Activated naive CD4-positive, alpha-beta T cell (primary cell): ENCODE data around the gene CAGE1.
A peak's percentile ranks its signal among the peaks of the same experiment; 100 is the strongest.

Experiments
- DNase-seq, 4 experiments: peaks; one replicate each; lab custom pipeline; 2025; lab: John Stamatoyannopoulos, UW

Gene CAGE1

DNA sequence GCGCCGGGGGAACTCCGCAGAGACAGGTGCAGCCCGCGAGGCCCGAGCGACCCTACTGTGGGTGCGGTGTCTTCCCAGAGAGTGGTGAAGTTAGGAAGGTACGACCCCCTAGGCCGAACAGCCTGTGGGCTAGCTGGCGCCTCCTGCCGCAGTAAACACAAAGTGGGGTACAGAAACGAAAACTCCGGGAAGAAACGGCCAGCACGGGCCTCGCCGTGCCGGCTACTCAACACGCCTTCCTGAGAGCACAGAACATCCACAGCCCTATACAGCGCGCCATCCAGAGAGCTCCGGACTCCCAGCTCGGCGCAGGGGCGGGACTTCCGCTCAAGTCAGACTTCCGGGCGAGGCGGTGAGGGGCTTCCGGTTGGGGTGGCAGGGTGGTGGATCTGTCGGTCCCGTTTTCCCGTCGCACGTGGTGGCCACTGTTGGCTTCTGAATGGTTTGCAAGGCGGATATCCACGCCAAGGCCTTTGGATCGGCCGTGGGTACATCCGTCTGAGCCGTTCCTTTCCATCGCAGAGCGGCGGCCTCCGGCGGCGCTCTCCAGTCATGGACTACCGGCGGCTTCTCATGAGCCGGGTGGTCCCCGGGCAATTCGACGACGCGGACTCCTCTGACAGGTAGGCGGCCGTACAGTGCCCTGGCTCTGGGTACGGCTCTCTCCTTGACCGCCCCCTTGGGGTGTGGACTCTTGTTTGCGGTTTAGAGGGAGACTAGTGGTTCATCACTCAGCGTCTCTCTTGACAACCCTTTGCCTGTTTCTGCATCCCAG lies at the start of gene CAGE1, which contains the start of gene RIOK1:
TSS of gene CAGE1 (minus strand) at position 292 of the 775 bp plus-strand sequence. CDS start 2,569 bp downstream, outside the sequence.
TSS of gene RIOK1 (plus strand) at position 358 of the 775 bp plus-strand sequence. CDS start at position 553, 195 bp downstream.
- peak; percentile 81 to 90 (median 84) for DNase-seq

DNA sequence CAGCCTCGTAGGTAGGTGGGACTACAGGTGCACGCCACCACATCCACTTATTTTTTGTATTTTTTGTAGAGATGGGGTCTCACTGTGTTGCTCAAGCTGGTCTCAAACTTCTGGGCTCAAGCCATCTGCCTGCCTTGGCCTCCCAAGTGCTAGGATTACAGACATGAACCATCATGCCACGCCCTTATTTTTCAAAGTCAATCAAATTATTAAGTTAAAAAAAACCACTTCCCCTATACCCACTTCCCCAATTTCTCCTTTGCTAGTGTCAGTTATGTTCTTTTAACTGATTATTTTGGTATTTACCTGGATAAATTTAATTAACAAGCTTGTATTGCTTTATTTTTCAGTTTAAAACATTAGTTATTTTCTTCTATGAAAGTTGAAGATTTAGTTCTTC lies 49.7 kb upstream of the CAGE1 start:
- no peak for DNase-seq

DNA sequence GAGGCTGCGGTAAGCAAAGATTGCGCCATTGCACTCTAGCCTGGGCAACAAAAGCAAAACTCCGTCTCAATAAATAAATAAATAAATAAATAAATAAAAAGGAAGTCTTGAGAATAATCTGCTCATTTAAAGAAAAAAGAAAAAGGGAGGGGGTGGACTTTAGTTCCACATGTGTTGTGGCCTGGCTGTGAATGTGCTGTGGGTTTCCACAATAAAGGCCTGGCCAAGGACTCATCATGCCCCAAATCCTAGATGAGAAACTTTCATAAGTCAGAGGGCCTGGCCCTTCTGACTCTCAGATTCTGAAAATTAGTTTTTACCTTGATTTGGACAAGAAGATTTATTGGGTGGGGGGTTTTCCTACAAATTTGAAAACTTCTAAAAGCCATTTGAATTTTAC lies 48.5 kb upstream of the CAGE1 start:
- DNase-seq: no peak

- no peak for DNase-seq
Observed at GRCh38 chr6:7434672-7435071, 45.1 kb upstream of the CAGE1 start.

DNA sequence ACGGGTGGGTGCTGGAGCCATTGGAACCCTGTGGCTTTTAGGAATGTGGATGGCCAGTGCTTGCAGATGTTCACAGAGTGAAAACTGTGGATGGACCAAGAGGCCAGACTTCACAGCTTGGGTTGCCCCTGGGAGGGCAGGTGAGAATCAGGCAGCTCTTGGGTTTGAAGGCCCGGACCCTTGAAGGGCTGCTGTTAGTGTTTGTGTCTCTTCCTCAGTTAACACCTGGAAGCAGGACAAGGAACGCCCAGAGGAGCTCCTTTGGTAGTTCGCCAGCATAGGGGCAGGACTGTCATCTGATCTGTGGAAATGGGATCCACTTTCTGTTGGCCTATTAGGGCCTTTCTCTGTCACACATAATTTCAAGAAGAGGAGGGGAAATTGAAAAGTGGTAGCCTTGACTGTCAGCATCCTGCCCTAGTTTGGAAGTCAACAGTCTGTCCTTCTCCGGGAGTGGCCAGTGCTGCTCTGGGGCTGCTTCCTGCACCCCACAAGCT lies 43.6 kb upstream of the CAGE1 start:
- DNase-seq: no peak

GRCh38 chr6:7432391-7433120 lies 43.0 kb upstream of the CAGE1 start:
- no peak for DNase-seq

GRCh38 chr6:7431674-7432390 lies 42.3 kb upstream of the CAGE1 start:
- DNase-seq: no peak

DNA sequence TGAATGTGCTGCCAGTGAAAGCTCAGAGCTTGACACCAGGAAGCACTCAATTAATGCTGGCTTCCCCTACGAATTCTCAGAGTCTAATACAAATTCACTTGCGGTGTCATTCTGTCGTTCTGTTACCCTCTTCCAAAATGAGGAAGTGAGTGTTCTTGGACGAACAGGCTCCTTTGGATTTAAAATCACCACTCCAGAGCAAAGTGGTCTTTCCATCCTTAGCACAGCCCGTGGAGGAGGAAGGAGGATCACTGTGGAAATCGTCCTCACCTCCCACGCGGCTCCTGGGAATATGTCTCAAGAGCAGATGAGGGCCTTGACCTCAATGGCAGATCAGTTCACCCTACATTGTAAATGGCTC lies 41.8 kb upstream of the CAGE1 start:
- DNase-seq: no peak

DNA sequence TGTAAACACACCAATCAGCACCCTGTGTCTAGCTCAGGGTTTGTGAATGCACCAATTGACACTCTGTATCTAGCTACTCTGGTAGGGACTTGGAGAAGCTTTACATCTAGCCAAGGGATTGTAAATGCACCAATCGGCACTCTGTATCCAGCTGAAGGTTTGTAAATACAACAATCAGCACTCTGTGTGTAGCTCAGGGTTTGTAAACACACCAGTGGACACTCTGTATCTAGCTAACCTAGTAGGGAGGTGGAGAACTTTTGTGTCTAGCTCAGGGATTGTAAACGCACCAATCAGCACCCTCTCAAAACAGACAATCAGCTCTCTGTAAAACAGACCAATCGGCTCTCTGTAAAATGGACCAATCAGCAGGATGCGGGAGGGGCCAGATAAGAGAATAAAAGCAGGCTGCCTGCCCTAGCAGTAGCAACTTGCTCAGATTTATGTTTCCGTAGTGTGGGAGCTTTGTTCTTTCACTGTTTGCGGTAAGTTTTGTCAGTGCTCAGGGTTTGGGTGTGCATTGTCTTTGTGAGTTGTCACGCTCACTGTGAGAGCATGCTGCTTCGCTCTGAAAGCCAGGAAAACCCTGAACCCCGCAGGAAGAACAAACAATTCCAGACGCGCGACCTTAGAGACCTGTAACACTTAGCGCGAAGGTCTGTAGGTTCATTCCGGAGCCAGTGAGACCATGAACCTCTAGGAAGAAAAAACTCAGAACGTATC lies 37.1 kb upstream of the CAGE1 start:
- no peak for DNase-seq

DNA sequence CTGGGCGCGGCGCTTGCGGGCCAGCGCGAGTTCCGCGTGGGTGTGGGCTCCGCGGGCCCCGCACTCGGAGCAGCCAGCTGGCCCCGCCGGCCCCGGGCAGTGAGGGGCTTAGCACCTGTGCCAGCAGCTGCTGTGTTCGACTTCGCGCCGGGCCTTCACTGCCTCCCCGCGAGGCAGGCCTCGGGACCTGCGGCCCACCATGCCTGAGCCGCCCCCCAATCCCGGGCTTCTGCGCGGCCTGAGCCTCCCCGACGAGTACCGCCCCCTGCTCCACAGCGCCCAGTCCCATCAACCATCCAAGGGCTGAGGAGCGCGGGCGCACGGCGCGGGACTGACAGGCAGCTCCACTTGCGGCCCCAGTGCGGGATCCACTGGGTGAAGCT lies 36.3 kb upstream of the CAGE1 start:
- no peak for DNase-seq

- no peak for DNase-seq
Observed at GRCh38 chr6:7424967-7425807, 35.6 kb upstream of the CAGE1 start.

DNA sequence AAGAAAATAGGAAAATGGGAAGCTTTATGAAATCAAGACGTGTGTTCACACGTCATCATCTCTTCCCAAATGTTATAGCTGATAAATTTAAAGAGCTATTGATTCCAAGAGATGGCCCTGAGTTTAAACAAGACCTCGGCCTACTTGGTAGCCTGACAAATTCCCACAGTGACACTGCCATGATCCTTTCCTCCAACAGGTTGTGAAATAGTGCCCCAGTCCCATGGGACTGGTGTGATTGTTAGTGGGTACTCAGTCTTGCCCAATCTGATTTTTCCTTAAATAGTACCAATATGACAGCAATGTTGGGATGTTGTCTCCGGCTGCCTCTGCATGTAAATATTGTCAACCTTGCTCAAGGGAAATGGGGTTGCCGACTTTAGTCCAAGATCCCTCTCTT lies 34.5 kb upstream of the CAGE1 start:
- DNase-seq: no peak

- DNase-seq: no peak
Observed at GRCh38 chr6:7421066-7421465, 31.5 kb upstream of the CAGE1 start.

- no peak for DNase-seq
Observed at GRCh38 chr6:7419065-7419464, 29.5 kb upstream of the CAGE1 start.

- DNase-seq: no peak
Observed at GRCh38 chr6:7418238-7418905, 28.8 kb upstream of the CAGE1 start.

GRCh38 chr6:7417684-7418083 lies 28.1 kb upstream of the CAGE1 start:
- DNase-seq: no peak

DNA sequence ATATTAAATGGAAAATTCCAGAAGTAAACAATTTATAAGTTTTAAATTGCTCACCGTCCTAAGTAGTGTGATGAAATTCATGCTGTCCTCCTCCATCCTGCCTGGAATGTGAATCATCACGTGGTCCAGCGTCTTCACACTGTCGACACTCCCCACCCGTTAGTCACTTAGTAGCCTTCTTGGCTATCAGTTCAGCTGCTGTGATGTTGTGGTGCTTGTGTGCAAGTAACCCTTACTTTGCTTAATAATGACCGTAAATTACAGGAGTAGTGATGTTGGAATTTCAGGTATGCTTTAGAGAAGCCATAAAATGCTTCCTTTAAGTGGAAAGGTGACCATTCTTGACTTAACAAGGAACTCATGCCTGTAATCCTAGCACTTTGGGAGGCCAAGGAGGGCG lies 25.3 kb upstream of the CAGE1 start:
- no peak for DNase-seq

DNA sequence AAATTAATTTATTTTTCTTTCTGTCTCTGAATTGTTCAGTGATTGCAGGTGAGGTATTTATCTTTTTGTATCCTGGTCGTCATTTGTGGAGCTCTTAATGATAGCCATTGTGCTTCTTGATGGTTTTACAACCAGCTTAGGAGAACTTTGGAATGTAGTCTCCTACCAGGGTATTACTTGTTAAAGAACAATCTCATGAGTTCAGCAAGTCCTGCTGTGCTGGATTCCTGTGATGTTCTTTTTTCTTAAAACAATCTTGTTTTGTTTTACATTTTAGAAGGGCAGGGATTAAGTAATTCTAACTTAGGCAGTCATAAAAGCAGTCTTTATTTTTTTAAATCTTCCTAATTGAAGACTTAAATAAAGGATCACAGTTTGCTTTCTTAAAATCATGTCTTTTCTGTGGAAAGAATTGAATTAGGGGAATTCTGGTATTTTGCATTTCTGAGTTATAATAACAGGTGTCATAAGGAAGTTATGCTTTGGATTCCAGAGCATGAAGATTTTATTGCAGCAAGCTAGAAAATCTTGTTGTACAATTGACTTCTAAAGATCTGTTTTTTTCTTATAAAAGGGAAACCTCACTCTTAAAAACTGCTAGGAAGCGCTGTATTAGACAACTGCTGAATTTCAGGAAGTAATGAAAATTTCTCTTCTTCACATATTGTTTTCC lies 23.7 kb upstream of the CAGE1 start:
- DNase-seq: no peak

DNA sequence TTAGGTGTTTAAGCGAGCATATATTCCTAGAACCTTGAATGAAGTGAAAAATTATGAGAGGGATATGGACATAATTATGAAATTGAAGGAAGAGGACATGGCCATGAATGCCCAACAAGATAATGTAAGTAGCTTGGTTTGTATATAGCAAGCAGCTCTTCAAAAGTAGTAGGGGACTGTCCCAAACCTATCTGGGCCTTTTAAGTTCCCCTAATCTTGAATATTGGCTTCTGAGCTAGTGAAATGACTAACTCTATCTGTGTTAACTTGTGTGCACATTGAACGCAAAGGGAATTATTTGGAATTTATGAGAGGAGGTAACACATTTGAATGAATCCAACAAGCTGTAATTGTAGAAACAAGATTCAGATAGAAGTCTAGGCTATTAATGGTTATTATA lies 21.8 kb upstream of the CAGE1 start:
- no peak for DNase-seq

DNA sequence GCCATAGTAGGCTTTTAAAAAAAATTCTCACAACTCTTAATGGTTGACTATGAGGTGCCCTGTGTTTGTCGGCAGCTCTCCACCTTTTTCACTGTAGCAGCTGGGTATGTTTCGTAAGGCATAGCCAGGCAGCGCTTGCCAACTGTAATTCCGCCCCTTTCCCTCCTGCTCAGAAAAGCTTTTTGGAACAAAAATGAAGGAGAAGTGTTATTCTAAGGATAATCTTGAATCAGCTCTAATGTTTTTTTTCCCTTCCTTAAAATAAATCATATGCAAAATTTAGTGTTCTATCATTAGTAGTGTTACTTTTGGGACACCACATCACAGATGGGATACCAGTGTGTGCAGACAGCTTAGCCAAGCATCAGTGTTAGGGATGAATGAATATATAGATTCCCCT lies 21.3 kb upstream of the CAGE1 start:
- DNase-seq: no peak
